GM19372 (cell line): ENCODE data around the gene FGF3.

Experiments used
- ATAC-seq: cut with Tn5 transposase; IDR thresholded peaks from one replicate; pipeline ENCODE4 v1.9.1; 2021; ENCODE audit warnings: mild to moderate bottlenecking, low read depth, moderate library complexity; ENCODE audit not compliant: unreplicated experiment

Gene FGF3

DNA sequence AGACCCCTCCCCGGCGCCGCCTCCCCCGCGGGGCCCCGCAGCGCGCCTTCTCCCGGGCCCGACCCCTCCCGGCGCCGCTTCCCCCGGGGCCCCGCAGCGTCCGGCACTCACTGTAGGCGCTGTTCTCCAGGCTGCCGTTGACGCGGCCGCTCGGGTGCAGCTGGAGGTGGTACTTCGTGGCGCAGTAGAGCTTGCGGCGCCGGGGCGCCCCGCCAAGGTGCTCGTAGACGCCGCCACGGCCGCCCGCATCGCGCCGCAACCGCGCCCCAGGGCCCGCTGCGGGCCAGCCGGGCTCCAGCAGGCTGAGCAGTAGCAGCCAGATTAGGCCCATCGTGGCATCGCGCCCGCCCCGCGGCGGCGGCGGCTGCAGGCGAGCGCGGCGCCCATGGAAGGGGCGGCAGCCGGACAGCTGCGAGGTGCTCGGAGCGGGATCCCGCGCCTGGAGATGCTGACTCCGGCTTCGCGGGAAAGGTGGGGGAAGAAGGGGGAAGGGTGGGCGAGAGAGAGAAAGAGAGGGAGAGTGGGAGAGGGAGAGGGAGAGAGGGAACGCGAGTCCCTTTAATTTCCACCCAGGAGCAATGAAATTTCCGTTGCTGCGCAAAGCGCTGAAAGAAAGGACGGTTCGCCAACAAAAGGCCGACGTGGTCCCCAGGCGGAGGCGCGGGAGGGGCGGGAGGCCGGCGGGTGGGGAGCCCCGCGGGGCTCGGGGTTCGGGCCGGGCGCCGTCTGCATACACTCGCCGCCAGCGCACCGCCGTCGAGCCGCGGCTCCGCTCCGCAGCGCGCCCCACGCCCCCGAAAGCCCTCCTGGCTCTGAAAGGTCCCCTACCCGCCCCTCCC is at the start of gene FGF3:
Gene FGF3, minus strand, starts transcription at position 814 of the 839 bp plus-strand sequence. Its CDS starts 483 bp downstream, at position 331.
- no peak for ATAC-seq

GRCh38 chr11:69868871-69869270 is 49.7 kb upstream of the FGF3 start:
- no peak for ATAC-seq

DNA sequence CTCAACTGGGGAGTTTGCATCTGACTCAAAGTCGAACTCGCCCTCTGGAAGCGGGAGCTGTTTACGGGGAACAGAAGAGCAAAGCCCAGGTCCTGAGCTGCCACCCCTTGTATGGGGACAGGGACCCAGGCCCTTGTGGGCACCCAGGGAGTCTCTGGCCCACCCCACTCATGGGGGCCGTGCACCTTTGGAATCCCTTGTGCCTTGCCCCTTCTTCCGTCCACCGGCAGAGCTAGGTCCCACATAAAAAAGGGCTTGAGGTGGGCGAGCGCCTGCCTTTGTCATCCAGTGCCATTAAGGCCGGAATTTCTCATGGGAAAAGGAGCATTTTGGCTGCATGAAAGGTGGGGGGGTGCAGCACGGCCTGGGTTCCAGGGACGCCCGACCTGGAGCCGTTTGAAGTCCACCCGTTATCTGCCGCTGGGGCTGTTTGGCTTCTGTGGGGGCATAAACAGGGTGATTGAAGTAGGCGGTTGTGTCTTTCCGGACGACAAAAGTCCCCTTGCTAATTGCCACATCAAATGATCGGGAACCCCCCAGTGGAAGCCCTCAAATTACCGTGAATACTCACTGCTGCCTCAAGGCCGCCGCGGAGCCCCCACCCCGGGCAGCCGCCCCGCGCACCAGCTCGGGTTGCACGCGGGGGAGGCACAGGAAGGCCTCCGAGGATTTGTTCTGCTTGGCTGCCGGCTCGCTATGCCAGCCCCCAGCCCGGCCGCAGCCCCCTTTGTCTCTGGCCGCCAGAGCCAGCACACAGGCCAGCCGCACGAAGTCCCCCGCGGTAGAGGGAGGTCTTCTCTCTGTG is 49.0 kb upstream of the FGF3 start:
- ATAC-seq, result no peak

GRCh38 chr11:69867076-69868005 is 48.1 kb upstream of the FGF3 start:
- ATAC-seq, result no peak

DNA sequence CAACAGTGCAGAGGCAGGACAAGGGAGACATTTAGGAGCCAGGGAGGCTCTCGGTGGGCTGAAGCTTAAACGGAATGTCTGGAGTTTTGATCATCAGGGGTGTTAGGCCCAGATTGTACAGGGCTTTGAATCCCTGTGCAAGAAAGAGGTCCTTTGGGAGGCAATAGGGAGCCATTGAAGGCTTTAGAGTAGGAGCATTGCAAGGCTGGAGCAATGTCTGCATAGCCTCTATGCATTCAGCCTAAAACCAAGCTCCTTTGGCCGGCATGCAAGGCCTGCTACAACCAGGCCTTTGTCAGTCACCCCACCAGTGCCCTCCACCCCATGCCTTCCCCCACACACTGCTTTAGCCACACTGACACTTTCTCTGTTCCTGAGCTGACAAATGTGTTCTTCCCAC is 47.4 kb upstream of the FGF3 start:
- ATAC-seq, result no peak

GRCh38 chr11:69865707-69866106 is 46.5 kb upstream of the FGF3 start:
- ATAC-seq, result no peak

DNA sequence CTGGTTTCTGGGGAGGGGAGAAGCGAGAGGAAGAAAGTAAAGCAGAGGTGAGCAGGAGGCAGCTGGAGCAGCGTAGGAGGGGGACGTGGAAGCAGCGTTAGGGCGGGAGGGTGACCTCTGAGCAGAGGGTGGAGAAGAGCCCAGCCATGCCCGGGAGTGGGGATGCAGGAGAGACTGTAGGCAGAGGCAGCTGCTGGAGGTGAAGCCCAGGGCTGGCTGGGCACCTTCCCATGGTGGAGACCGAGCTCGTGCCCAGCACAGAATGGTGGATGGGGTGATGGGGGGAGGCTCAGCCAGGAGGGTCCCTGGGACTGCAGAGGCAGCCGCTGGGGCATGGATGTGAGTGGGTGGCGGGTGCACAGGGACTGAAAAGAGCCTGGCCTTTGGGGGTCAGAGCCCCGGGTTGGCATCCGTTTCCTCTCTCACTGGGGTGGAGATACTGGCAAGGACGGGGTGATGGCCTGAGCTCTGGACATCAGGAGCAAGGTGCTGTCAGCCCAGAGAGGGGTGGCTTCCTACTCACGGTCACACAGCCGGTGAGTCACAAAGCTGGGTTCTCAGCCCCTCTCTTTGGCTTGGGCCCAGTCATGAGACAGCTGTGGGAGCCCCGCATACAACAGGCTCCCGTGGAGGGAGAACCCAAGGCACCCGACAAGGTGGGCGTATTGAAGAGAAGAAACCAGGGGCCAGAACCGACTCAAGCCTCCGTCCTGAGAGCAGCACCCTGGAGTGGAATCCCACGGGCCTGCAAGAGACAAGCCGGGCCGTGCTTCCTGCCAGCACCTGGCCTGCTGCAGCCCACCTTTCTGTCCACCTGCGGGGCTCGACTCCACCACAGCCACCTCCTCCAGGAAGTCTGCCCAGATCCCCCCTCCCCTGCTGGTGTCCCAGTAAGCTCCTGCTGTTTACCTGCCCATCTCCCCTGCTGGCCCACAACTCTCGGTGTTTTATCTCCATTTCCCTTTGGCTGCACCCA is 45.8 kb upstream of the FGF3 start:
- no peak for ATAC-seq

DNA sequence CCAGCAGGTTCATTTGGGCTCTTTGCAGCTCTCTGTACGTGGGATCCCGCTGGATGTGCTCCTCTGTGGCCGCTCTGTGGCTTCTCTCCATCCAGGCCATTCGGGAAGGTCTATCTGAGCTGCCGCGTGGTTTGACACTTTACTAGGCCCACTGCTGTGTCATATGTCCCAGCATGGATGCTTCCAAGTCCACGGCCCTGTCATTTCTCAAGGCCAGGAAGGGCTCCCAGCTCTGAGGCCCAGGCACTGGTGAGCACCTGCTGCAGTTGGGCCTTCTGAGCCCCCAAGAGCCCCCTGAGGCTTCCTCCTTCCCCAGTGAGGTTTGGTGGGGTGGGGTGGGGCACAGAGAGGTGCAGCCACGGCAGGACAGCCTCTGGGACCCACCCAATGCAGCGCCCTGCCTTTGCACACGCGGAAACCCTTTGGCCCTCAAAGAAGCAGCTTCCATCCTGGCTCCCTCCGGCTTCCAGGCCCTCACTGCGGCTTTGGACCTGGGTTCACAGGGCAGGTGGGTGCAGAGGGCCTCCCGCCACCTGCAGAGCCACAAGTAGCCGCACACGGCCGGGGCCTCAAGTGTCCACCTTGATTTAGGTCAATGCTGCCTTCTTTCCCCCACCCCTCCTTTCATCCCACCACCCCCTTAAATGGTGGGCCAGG is 44.5 kb upstream of the FGF3 start:
- ATAC-seq, result no peak

DNA sequence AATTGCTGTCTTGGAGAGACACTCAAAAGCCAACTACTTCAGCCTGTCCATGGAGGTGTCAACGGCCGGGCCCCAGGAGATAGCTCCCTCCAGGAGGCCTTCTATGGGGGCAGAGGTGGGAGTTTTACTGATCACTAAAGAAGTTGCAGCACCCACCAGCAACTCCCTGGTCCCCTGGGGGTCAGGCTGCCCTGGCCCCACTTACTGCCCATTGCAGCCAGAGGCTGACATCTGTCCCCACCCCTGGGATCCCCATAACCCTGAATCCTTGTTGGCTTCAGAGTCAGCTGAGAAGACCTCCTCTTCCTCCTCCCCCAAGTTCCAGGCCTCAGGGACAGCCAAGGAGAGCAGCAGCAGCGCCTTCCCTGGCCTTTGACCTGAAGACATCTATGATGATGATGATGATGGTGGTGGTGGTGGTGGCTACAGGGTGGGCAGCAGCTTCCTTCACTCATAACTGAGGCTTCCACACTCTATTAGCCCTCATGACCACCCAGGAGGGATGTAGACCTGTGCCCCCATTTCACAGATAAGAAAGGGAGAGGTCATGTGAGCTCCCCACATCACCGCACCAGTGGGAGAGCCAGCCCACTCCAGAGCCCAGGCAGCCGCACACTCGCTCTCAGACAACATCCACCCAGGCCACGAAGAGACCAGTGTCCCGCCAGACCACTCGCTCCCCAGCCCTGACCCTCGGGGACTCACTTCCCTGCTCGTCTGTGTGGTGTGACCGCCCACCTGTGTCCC is 43.8 kb upstream of the FGF3 start:
- ATAC-seq, result no peak

DNA sequence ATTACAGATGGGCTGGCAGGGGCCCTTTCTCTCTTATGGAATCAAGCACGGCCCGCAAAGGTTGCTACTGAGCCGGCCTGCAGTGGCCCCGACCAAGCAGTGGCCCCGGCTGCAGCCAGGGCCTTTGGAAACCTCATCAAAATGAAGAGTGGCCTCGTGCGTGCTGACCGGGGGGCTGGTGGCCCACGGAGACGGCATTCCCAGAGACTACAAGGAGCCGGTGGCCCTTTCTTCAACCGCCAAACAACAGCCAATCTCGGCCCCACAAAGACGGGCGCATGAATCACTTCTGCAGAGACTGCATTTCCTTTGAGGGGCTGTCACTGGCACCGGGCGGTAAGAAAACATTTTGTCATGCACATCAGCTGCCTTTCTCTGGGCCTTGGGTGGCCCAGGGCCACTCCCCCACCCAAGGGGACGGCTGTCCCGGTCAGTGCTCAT is 43.1 kb upstream of the FGF3 start:
- no peak for ATAC-seq

- ATAC-seq, result no peak
Measured at GRCh38 chr11:69861901-69862300, 42.7 kb upstream of the FGF3 start.

DNA sequence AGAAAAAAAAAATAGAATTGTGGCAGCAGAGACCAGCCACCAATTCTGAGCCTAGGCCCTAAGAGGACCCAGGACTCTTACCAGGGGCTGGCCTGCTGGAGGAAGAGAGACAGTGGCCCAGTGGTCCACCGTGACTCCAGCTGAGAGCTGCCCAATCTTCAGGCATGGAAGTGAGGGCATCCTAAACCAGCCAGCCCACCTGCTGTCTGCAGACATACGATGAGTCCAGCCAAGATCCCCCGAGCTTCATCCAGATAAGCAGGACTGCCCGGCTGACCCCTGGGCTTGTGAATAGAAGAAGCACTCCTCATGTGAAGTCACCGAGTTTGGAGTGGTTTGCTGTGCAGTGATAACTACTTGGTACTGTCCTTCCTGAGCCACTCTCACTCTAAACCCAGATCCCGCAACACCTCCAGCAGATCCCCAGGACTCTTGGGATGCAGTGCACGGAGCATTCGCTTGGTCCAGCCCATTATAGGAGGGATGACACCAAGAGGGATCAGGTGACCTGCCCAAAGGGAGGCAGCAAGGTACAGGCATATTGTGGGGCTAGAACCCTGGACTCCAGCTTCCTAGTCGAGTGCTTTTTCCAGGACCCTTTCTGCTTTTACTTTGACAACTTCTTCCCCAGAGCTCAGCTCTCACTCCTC is 41.7 kb upstream of the FGF3 start:
- no peak for ATAC-seq

DNA sequence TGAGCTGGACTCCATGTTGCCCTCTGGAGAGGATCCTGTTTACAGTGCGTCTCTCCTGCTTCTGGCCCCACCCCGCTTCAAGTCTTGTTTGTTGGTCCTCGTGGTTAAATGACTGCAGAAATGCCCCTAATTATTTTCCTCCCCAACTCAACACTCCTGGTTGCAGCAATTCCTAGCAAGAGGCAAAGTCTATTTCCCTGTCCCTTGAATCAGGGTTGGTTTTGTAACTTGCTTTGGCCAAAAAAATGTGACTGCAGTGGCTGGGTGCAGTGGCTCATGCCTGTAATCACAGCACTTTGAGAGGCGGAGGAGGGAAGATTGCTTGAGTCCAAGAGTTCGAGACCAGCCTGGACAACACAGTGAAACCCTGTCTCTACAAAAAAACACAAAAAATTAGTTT is 41.0 kb upstream of the FGF3 start:
- no peak for ATAC-seq

GRCh38 chr11:69859275-69859934 is 40.2 kb upstream of the FGF3 start:
- no peak for ATAC-seq

GRCh38 chr11:69855421-69855820 is 36.2 kb upstream of the FGF3 start:
- no peak for ATAC-seq

- ATAC-seq, result no peak
Measured at GRCh38 chr11:69854713-69855112, 35.5 kb upstream of the FGF3 start.

GRCh38 chr11:69852056-69852455 is 32.8 kb upstream of the FGF3 start:
- ATAC-seq, result no peak
